GM21717 (cell line): ENCODE data around the gene SEC63.
"Not testable (repeated sequence)": the region's sequence is repeated elsewhere in the genome, so short reads cannot be mapped to it uniquely, and the experiment has no call there.

Experiments
- ATAC-seq: cut with Tn5 transposase; IDR thresholded peaks from one replicate; pipeline ENCODE4 v1.9.1; 2021; ENCODE audit warnings: mild to moderate bottlenecking, moderate library complexity; ENCODE audit not compliant: unreplicated experiment

SEC63 gene

GRCh38 chr6:107957909-107958688, at the start of gene SEC63:
Gene SEC63 (minus strand): TSS chr6:107958208. CDS start chr6:107958009, 199 bp downstream.
- peak; percentile 90 for ATAC-seq

GRCh38 chr6:108005961-108006360, 48.0 kb upstream of the SEC63 start:
- no peak for ATAC-seq

DNA sequence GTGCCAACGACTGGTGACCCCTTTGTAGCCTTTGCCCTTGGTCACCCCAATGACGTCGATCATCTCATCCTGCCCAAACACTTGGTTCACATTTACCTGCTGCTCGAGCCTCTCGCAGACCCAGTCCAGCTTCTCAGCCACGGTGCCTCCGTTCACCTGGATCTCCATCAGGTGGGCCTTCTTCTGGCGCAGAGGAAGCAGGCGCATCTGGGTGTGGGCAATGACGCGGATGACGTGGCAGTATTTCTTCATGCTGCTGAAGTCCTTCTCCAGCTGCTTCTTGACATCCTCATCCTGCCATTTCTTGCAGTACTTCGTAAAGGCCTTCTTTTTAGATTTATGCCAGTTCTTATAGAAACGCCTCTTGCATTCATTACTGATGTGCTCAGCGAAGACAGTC, 46.9 kb upstream of the SEC63 start:
- no peak for ATAC-seq

- no peak for ATAC-seq
These were observed 44.6 kb upstream of the SEC63 start for GRCh38 chr6:108002365-108003221.

DNA sequence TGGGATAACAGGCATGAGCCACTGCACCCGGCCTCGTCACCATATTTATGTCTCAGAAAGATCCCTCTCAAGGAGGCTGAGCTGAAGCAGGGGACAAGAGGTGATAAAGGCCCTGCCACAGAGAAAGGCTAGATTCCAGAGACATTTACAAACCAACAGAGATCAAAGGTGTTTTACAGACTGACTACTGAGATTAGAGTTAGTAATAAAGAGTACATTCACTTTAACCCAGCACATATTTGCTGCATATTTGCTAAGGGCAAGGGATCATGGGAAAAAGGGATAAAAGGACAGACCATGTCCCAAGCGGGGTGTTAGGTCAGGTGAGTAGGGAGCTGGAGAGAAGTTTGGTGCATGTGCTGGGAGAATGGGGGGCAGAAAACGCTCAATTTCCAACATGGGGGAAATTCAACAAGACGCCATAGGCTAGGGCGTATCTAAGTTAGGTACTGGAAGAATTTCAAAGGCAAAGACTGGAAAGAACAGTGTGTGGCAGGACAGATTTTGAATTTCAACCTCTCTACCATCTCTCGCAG, 43.8 kb upstream of the SEC63 start:
- ATAC-seq = no peak

DNA sequence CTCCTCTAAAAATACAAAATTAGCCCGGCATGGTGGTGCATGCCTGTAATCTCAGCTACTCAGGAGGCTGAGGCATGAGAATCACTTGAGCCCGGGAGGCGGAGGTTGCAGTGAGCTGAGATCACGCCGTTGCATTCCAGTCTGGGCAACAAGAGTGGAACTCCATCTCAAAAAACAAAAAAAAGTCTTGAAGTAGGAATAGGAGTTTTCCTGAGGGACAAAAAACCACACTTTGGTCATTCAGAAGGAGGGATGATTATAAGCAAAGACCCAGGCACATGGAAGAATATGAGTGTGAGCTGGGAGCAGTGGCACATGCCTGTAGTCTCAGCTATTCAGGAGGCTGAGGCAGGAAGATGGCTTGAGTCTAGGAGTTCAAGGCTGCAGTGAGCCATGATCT, 42.3 kb upstream of the SEC63 start:
- ATAC-seq = not testable (repeated sequence)

DNA sequence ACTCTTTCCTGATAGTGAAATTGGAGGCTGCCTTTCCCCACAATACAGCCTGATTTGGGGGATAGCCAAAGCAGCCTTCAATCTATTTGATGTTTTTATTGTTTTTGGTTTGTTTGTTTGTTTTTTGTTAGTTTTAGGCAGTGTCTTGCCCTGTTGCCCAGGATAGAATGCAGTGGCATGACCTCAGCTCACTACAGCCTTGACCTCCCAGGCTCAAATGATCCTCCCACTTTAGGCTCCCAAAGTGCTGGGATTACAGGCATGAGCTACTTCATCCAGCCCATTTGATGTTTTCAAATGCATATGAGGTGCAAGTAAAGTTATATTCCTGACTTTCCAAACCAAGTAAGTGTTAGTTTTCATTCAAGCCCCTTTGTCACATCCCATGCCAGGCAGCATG, 41.3 kb upstream of the SEC63 start:
- no peak for ATAC-seq

DNA sequence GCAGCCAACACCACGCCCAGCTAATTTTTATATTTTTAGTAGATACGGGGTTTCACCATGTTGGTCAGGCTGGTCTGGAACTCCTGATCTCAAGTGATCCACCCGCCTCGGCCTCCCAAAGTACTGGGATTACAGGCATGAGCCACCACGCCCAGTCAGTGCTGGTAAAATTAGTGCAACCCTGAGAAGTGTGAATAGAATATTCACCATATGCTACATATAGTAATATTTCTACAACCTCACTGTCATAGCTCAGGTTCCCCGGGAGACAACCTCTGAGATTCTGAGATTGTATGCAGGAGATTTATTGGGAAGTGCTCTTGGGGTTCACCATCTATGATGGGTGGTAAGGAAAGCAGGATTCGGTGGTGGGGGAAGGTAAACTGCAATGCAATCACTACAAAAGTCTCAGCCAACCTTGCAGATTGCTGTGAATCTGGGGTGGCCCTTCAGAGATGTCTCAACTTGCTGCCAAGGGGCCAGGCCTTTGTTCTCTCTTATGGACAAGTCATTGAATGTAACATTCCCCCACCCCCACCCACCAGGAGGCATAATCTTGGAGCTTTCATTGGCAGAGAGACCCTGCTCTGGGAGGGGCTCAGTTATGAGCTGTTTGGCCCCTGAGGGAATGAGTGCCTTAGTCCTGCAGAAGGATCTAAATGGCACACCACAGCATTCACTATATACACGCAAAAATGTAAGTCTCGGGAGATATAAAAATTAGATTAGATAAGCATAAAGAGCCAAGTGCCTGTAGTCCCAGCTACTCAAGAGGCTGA, 34.0 kb upstream of the SEC63 start:
- no peak for ATAC-seq

DNA sequence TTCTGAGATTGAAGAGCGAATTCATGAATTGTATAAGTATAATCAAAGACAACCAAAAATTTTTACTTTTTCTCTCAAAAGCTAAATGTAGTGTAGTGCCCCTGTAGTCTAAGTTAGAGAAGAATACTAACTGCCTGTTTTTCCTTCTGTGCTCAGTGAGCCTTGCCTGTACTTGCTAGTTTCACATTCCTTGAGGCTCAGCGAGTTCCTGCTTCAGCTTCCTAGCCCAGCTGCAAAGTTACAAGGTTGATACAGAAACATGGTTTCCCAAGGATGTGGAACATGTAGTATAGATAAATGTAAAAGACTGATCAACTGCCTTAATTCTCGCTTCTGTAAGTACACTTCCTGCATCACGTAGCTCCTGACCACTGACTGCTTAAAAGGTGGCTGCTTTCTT, 33.1 kb upstream of the SEC63 start:
- no peak for ATAC-seq

DNA sequence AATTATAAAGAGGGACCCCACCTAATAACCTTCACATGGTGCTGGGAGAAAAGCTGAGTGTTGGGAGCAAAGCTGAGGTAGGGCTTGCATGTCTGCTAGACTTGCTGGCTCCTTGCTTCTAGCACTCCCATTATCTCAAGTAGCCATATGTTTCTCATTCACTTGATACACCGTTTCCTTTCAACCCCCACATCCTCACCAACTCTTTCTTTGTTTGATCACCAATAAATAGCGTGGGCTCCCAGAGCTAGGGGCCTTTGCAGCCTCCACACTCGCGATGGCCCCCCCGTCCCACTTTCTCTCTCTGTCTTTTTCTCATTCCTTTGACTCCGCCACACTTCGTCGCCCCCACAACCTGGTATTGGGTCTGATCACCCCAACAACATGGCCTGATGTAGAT, 32.6 kb upstream of the SEC63 start:
- ATAC-seq = not testable (repeated sequence)

- no peak for ATAC-seq
These were observed 31.4 kb upstream of the SEC63 start for GRCh38 chr6:107989166-107990094.

DNA sequence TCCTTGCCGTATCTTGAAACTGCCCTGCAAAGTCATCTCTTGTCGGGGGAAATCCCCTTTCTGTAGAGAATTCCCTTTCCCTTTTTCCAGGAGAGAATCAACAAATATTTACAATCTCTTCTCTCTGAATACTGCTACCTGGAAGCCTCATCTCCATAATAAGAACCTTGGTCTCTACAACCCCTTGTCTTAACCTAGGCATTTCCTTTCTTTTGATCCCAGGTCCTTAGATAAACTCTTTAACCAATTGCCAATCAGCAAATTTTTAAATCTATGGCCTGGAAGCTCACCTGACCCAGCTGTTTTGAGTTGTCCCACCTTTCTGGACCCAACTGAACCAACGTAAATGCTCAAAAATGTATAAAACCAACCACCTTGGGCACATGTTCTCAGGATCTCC, 30.6 kb upstream of the SEC63 start:
- no peak for ATAC-seq

DNA sequence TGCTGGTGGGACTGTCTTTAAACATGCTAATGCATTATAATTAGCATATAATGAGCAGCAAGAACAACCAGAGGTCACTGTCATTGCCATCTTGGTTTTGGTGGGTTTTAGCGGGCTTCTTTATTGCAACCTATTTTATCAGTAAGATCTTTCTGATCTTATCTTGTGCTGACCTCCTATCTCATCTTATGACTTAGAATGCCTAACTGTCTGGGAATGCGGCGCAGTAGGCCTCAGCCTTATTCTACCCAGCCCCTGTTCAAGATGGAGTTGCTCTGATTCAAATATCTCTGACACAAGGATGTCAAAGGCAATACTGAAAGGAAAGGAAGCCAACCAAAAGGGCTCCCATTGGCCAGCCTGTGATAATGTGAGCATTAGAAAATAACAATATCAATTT, 29.8 kb upstream of the SEC63 start:
- ATAC-seq = no peak

DNA sequence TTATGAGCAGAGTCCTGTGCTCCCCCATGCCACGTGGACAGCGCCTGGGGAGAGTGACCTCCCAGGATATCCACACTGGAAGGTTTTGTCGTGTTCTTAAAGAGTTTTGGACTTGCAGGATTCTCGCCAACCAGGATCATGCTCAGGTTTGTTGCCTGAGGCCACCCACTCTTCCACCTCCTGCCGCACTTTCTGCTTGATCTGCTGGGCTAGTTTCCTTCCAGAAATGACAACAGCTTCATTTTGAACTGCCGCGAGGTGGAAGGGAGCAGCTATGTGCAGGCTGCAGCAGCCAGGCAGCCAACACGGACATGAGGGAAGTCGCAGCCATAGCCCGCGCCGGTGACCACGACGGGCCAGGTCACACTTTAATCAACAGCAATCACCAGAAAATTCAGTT, 27.7 kb upstream of the SEC63 start:
- no peak for ATAC-seq

DNA sequence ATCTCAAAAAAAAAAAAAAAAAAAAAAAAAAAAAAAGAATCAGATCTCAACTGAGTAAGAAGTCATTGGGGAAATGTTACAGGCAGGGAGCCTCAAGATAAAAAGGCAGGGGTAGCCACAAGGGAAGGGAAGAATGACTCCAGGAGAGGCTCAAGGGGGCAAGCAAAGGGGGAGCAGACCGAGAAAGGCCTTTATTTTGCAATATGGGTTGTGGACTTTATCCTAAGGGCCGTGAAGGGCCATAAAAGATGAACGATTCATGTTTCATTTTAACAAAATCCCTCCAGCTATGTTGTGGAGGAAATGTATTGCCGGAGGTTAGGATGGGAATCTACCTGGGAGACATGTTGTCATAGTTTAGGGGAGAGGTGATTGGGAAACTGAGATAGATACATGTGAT, 25.8 kb upstream of the SEC63 start:
- ATAC-seq = no peak

GRCh38 chr6:107982486-107982885, 24.5 kb upstream of the SEC63 start:
- no peak for ATAC-seq

- no peak for ATAC-seq
These were observed 23.7 kb upstream of the SEC63 start for GRCh38 chr6:107981695-107982094.

DNA sequence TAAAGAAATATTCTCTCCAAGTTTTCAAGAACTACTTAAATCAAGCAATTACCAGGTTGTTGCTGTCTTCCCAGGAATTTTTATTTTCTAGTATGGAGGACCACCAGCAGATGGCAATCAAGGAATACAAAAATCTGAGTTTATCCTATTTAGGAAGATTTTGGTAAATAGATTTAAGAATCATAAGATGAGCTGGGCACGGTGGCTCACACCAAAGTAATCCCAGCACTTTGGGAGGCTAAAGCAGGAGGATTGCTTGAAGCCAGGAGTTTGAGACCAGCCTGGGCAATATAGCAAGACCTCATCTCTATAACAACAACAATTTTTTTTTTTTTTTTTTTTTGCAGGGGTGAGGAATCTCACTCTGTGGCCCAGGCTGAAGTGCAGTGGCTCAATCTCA, 19.3 kb upstream of the SEC63 start:
- ATAC-seq = no peak

DNA sequence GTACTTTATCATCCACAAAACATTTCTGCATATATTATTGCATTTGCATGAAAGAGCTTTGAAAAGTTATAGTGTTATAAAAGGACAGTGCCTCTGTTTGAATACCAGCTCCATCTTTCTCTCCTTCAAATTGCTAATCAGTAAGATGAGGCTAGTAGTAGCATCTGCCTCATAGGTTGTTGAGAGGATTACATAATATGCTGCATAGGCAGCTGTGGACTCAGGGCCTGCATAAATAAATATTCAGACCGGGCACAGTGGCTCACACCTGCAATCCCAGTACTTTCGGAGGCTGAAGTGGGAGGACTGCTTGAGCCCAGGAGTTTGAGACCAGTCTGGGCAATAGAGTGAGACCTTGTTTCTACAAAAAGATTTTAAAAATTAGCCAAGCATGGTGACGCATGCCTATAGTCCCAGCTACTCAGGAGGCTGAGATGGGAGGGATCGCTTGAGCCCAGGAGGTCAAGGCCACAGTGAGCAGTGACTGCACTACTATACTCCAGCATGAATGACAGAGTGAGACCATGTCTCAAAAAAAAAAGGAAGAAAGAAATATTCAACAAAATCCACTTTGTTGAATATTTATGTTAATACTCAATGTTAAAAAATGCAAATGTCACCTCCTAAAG, 18.3 kb upstream of the SEC63 start:
- ATAC-seq = no peak

DNA sequence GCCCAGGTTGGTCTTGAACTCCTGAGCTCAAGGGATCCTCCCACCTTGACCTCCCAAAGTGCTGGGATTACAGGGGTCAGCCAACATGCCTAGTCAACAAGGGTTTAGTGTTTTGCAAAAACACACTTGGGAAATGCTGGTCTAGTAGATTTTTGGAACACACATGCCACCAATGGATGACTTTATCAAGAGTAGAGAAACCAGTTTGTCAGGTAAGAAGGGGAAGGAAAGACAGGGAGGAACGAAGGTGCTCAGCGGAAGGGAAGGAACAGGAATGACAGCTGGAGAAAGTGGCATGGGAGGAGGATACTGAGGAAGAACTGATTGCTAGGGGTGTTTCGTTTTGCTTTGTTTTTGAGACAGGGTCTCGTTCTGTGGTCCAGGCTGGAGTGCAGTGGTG, 15.6 kb upstream of the SEC63 start:
- no peak for ATAC-seq
